Ovary (tissue), 9 donors: ENCODE measurements around the gene SLC25A1. TPM values are rescaled to one million over a fixed set of nuclear protein-coding genes. Genes with fewer than 3 reads are reported as not detected.

ENCODE experiments used
- DNase-seq, 5 donors: peaks; one replicate each; pipeline ENCODE4 v3.0.0-alpha.2; 2019 to 2020
- H3K27ac ChIP-seq, 2 donors: fragments of 200-600 bp; one replicate each; pipeline versions ENCODE4 v1.5.1 to v1.8.0; 2019 to 2022
- H3K27me3 ChIP-seq: fragments of 200-600 bp; one replicate; pipeline ENCODE4 v1.8.0; 2022
- H3K36me3 ChIP-seq: fragments of 200-600 bp; sonication (generic); one replicate; pipeline ENCODE4 v1.5.1; 2019
- H3K4me1 ChIP-seq: one replicate; pipeline ENCODE4 v1.8.1; 2013; ENCODE audit warnings: mild to moderate bottlenecking, moderate library complexity; ENCODE audit not compliant: insufficient read depth
- H3K4me3 ChIP-seq: fragments of 200-600 bp; sonication (generic); one replicate; pipeline ENCODE4 v1.5.1; 2017
- H3K9me3 ChIP-seq, 2 donors: fragments of 200-600 bp in 1 of 2; sonication (generic) in 1 of 2; one replicate each; pipeline versions ENCODE4 v1.5.1 to v1.8.1; 2013 to 2019; ENCODE audit warnings: mild to moderate bottlenecking in 1 of 2, moderate library complexity in 1 of 2
- EP300 ChIP-seq: sonication (generic); formaldehyde crosslinking; IDR thresholded peaks from one replicate; pipeline ENCODE4 v1.6.1; 2017; ENCODE audit warnings: antibody characterized with exemption
- POLR2A ChIP-seq: fragments of 450-650 bp; IDR thresholded peaks from one replicate; pipeline ENCODE4 v1.6.1; 2017; ENCODE audit warnings: antibody characterized with exemption, mild to moderate bottlenecking, moderate library complexity
- WGBS, 3 donors: extraction: QIAGEN DNeasy Blood & Tissue Kit in 1 of 3; methylation state at CpG; one replicate each; pipeline versions ENCODE4 v1.1.5 to v1.1.7; 2013 to 2017; 5-methylcytosine and 5-hydroxymethylcytosine counted together
- intact Hi-C, 4 donors: fragments of 100-400 bp; cut with DNase I; formaldehyde crosslinking; loops; one replicate each; pipeline versions ENCODE4 v1.11.0 to v1.15.1; 2022 to 2023
- polyA plus RNA-seq, 2 donors: library from polyadenylated mRNA; stranded (reverse); fragments of 200-250 nt in 1 of 2; fragments of 350-450 nt in 1 of 2; fragmentation: Illumina TruSeq in 1 of 2; extraction: RNeasy Lipid Tissue Mini Kit (QIAGEN cat#74804) in 1 of 2; gene quantifications; one replicate each; pipeline ENCODE4 v1.2.3, GENCODE V29; 2013 to 2014
- total RNA-seq, 7 donors: library from RNA; depleted of rRNA in 2 of 7; stranded (reverse); fragments of >200 nt in 2 of 7; fragmentation: NEBNext Ultra II Directional in 3 of 7; extraction: Animal tissue kit (Norgen Biotek cat#: 25700) in 3 of 7; gene quantifications; one replicate each; pipeline versions ENCODE4 v1.1.0 to v1.2.4, GENCODE V29; 2016 to 2023
- TF ChIP-seq, protein P1 (sequence below), 3 donors: fragments of 450-650 bp in 2 of 3; fragments of 200-600 bp in 1 of 3; IDR thresholded peaks; one replicate each; pipeline versions ENCODE4 v1.5.1 to v1.8.0; 2016 to 2022; ENCODE audit warnings: antibody characterized with exemption in 3 of 3, mild to moderate bottlenecking in 1 of 3
- donor health status: DM: no; HTN: no; CAD: no; lungs with moderate emphysema.
- donor health status: DM: no; HTN: no; CAD: no.
- donor health status: Bipolar disorder and iron deficiency.
- donor health status: DM: yes; HTN: yes; CAD: no.
- donor health status: DM: no; HTN: no; CAD: no.
- donor health status: DM: yes; HTN: yes; CAD: no.

Gene SLC25A1
- total and polyA plus RNA-seq, 9 donors = 15.8 to 90.7 (median 63.9) TPM

DNA sequence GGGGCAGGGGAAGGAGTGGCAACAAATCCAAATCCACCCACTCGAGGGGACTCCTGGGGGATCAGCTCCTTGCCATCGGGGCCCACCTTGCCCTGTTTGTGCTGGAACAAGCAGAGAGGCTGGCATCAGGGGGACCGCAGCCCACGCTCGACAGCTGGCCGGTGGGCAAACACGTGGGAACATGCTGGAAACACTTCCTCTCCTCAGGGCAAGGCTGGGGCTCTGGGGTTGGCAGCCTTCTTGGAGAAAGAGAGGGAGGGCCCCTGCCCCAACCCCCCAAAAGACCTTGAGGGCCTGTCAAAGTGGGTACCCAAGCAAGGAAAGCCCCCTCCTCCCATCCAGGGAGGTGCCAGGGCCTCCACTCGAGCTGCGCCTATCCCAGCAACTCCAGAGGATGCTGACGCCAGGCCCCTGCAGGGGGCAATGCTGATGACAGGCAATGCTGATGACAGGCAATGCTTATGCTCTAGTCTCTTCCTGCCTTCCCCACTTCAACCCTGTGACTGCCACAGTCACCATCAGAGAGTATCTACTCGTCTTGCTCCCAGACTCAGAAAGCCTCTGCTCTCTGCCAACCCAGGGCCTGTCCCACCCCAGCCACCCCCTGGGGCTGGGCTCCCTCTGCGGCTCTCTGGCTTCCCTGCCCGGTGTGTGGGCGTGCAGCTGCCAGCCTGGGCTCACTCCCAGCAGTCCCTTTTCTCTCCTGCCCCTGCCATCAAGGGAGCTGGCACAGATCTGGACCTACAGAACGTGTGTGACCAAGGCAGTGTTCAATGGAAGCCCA is 40.1 kb downstream of the SLC25A1 start:
- H3K4me3 ChIP-seq = no peak overlapping the region
- 87 to 91% (median 88%) methylated on average over 11 to 15 of the region's 15 CpGs for WGBS, 3 donors
- TF ChIP-seq, protein P1, sequence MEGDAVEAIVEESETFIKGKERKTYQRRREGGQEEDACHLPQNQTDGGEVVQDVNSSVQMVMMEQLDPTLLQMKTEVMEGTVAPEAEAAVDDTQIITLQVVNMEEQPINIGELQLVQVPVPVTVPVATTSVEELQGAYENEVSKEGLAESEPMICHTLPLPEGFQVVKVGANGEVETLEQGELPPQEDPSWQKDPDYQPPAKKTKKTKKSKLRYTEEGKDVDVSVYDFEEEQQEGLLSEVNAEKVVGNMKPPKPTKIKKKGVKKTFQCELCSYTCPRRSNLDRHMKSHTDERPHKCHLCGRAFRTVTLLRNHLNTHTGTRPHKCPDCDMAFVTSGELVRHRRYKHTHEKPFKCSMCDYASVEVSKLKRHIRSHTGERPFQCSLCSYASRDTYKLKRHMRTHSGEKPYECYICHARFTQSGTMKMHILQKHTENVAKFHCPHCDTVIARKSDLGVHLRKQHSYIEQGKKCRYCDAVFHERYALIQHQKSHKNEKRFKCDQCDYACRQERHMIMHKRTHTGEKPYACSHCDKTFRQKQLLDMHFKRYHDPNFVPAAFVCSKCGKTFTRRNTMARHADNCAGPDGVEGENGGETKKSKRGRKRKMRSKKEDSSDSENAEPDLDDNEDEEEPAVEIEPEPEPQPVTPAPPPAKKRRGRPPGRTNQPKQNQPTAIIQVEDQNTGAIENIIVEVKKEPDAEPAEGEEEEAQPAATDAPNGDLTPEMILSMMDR (IDR thresholded peaks at IDR 0.05) = no peak
- TF ChIP-seq POLR2A (no peak), EP300 (no peak)
- intact Hi-C loops = no loop called here
- H3K27me3 ChIP-seq = no peaks in the 10 kb centered on the region
- no peaks in the 10 kb centered on the region for H3K4me1 ChIP-seq
- H3K9me3 ChIP-seq = no peaks in the 10 kb centered on the region
- H3K36me3 ChIP-seq = no peaks in the 10 kb centered on the region
- no peak for DNase-seq
- no peak overlapping the region for H3K27ac ChIP-seq

GRCh38 chr22:19137384-19138216 is 40.9 kb downstream of the SLC25A1 start:
- DNase-seq = no peak
- no peaks in the 10 kb centered on the region for H3K27me3 ChIP-seq
- TF ChIP-seq EP300 (no peak), POLR2A (no peak)
- TF ChIP-seq, protein P1 (IDR thresholded peaks at IDR 0.05) = no peak
- intact Hi-C loops = no loop called here
- H3K27ac ChIP-seq = no peak overlapping the region
- 90 to 94% (median 92%) methylated on average over 10 to 11 of the region's 11 CpGs for WGBS, 3 donors
- no peaks in the 10 kb centered on the region for H3K4me1 ChIP-seq
- H3K4me3 ChIP-seq = no peak overlapping the region
- no peaks in the 10 kb centered on the region for H3K36me3 ChIP-seq
- no peaks in the 10 kb centered on the region for H3K9me3 ChIP-seq

DNA sequence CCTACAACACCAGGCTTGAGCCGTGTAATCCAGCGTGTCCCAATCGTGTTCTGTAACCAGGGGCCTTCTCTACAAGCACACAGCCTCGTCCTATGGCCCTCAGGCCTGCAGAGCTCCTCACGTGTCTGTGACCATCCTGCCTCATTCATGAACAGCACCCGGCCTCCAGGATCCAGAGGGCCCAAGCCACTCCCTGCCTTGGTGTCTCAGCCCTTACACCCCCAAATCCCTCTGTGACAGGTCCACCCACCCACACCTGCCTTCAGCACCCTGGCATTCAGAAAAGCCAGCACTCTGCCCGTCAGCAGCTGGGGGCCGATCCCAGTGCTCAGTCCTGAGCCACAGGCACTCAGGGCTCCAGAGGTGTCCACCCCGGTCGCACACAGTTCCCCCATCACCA is 41.6 kb downstream of the SLC25A1 start:
- no peak for DNase-seq
- Histone ChIP-seq H3K27me3 (no peaks in the 10 kb centered on the region), H3K27ac (no peak overlapping the region), H3K4me3 (no peak overlapping the region), H3K4me1 (no peaks in the 10 kb centered on the region), H3K36me3 (no peaks in the 10 kb centered on the region), H3K9me3 (no peaks in the 10 kb centered on the region)
- TF ChIP-seq, protein P1 (IDR thresholded peaks at IDR 0.05) = no peak
- TF ChIP-seq POLR2A (no peak), EP300 (no peak)
- 93 to 95% (median 93%) methylated on average over 10 of the region's 10 CpGs for WGBS, 3 donors
- intact Hi-C loops = no loop called here

- WGBS, 3 donors = 89 to 92% (median 91%) methylated on average over 17 to 18 of the region's 18 CpGs
- Histone ChIP-seq H3K4me3 (no peak overlapping the region), H3K36me3 (no peaks in the 10 kb centered on the region), H3K4me1 (no peaks in the 10 kb centered on the region), H3K27me3 (no peaks in the 10 kb centered on the region), H3K27ac (no peak overlapping the region), H3K9me3 (no peaks in the 10 kb centered on the region)
- TF ChIP-seq EP300 (no peak), POLR2A (no peak)
- TF ChIP-seq, protein P1 (IDR thresholded peaks at IDR 0.05) = no peak
- DNase-seq = no peak
- intact Hi-C loops = no loop called here
Observed at GRCh38 chr22:19134874-19135273, 43.7 kb downstream of the SLC25A1 start.
